Hepatocyte (in vitro differentiated cells): ENCODE results near the gene FICD.

ENCODE experiments used
- EZH2 ChIP-seq: fragments of 200-600 bp; sonication (generic); IDR thresholded peaks from 2 replicates; pipeline ENCODE4 v1.6.1; 2016; ENCODE audit warnings: antibody characterized with exemption, mild to moderate bottlenecking, borderline replicate concordance
- EZH2phosphoT487 ChIP-seq: fragments of 200-600 bp; sonication (generic); IDR thresholded peaks from one replicate; pipeline ENCODE4 v1.6.1; 2018; ENCODE audit warnings: antibody characterized with exemption, mild to moderate bottlenecking, low read depth, moderate library complexity; ENCODE audit not compliant: unreplicated experiment, severe bottlenecking

GRCh38 chr12:108543652-108544051 lies 28.6 kb downstream of the FICD start:
- TF ChIP-seq EZH2phosphoT487, result no peak
- TF ChIP-seq EZH2, result no peak
